HCT116 (cell line): ENCODE measurements around the gene TRPC1. TPM values are rescaled to one million over a fixed set of nuclear protein-coding genes. Genes with fewer than 3 reads are reported as not detected.

Experiments
- ATAC-seq: fragments of 200-7000 bp; cut with Tn5 transposase; 2 replicates; pipeline ENCODE4 v1.9.1; 2020; ENCODE audit warnings: mild to moderate bottlenecking, moderate library complexity
- BruUV-seq: library from RNA; stranded (reverse); fragments of 400-500 nt; replicated peaks from 2 replicates; lab custom pipeline; 2021; lab: Mats Ljungman, UMichigan
- CTCF ChIA-PET: fragments of 300-600 bp; sonication (Branson Sonifier 250); formaldehyde crosslinking; loops from one replicate; lab custom pipeline; 2021; ENCODE audit warnings: antibody characterized with exemption; lab: Charles Lee
- POLR2A ChIA-PET: fragments of 300-600, 350-600 bp; sonication (Branson Sonifier 250); formaldehyde crosslinking; loops from one replicate; lab custom pipeline; 2021; ENCODE audit warnings: antibody characterized with exemption; lab: Charles Lee
- RAD21 ChIA-PET, 2 experiments: fragments of 300-600 bp; sonication (Branson Sonifier 250); formaldehyde crosslinking; loops; one replicate each; lab custom pipeline; 2023; ENCODE audit warnings: low total read pairs in 2 of 2; ENCODE audit not compliant: uncharacterized antibody in 2 of 2, unreplicated experiment in 2 of 2, low non-redundant PET in 1 of 2; lab: Charles Lee
- DNase-seq: peaks from one replicate; pipeline ENCODE4 v3.0.0-alpha.2; 2010; ENCODE audit warnings: low read depth, low spot score
- H2AFZ ChIP-seq: fragments of 200-600 bp; shearing (Covaris generic), sonication (generic); 2 replicates; pipeline ENCODE4 v1.6.1; 2017; ENCODE audit warnings: low read depth, mixed run types, mixed read lengths, antibody characterized with exemption, low read length; ENCODE audit not compliant: poor library complexity, severe bottlenecking
- H3K27ac ChIP-seq: 2 replicates; pipeline ENCODE4 v1.5.1; 2012; ENCODE audit warnings: low read depth, low read length
- H3K27me3 ChIP-seq: fragments of 200-600 bp; sonication (generic); 2 replicates; pipeline ENCODE4 v1.6.1; 2016; ENCODE audit warnings: mixed run types, low read length, mixed read lengths; ENCODE audit not compliant: insufficient read depth
- H3K36me3 ChIP-seq, 2 experiments: fragments of 200-500 bp in 1 of 2; fragments of 200-600 bp in 1 of 2; sonication (Bioruptor generic) in 1 of 2; sonication (generic) in 1 of 2; 2 replicates each; pipeline versions ENCODE4 v1.5.1 to v1.6.1; 2014 to 2016; ENCODE audit warnings: low read length in 2 of 2, inconsistent platforms in 1 of 2, mixed read lengths in 1 of 2, mixed run types in 1 of 2; ENCODE audit not compliant: insufficient read depth in 2 of 2, control insufficient read depth in 1 of 2
- H3K4me1 ChIP-seq, 2 experiments: fragments of 200-600 bp in 1 of 2; sonication (generic) in 1 of 2; 2 replicates each; pipeline versions ENCODE4 v1.5.1 to v1.6.1; 2012 to 2017; ENCODE audit warnings: low read length in 2 of 2, inconsistent platforms in 1 of 2, mild to moderate bottlenecking in 1 of 2, mixed read lengths in 1 of 2, mixed run types in 1 of 2, moderate library complexity in 1 of 2; ENCODE audit not compliant: insufficient read depth in 2 of 2, control insufficient read depth in 1 of 2
- H3K4me2 ChIP-seq: fragments of 200-600 bp; sonication (generic); 2 replicates; pipeline ENCODE4 v1.6.1; 2017; ENCODE audit warnings: mixed run types, low read length, mixed read lengths
- H3K4me3 ChIP-seq, 2 experiments: fragments of 200-600 bp in 1 of 2; sonication (generic) in 1 of 2; replicated peaks in 1 of 2; 2 replicates each; pipeline ENCODE4 v1.5.1; 2011 to 2016; ENCODE audit warnings: low read length in 2 of 2, control low read depth in 1 of 2, low read depth in 1 of 2, mild to moderate bottlenecking in 1 of 2, mixed read lengths in 1 of 2, mixed run types in 1 of 2
- H3K79me2 ChIP-seq: fragments of 200-600 bp; sonication (generic); 2 replicates; pipeline ENCODE4 v1.6.1; 2017; ENCODE audit warnings: mild to moderate bottlenecking, mixed run types, low read length, moderate library complexity, mixed read lengths; ENCODE audit not compliant: insufficient read depth
- H3K9ac ChIP-seq: fragments of 200-600 bp; sonication (generic); 2 replicates; pipeline ENCODE4 v1.6.1; 2016; ENCODE audit warnings: low read length, mixed read lengths
- H3K9me2 ChIP-seq: fragments of 200-600 bp; sonication (generic), shearing (Covaris generic); 2 replicates; pipeline ENCODE4 v1.6.1; 2017; ENCODE audit warnings: mixed run types, mild to moderate bottlenecking, moderate library complexity; ENCODE audit not compliant: insufficient read depth
- H3K9me3 ChIP-seq, 2 experiments: fragments of 200-500 bp in 1 of 2; fragments of 200-600 bp in 1 of 2; sonication (Bioruptor generic) in 1 of 2; sonication (generic) in 1 of 2; 2 replicates each; pipeline ENCODE4 v1.6.1; 2014 to 2017; ENCODE audit warnings: low read length in 2 of 2, mixed read lengths in 2 of 2, inconsistent platforms in 1 of 2, low read depth in 1 of 2, mild to moderate bottlenecking in 1 of 2, mixed run types in 1 of 2, moderate library complexity in 1 of 2; ENCODE audit not compliant: control insufficient read depth in 1 of 2, insufficient read depth in 1 of 2
- H4K20me1 ChIP-seq: fragments of 200-600 bp; sonication (generic), shearing (Covaris generic); 2 replicates; pipeline ENCODE4 v1.6.1; 2017; ENCODE audit warnings: mixed run types, mild to moderate bottlenecking, moderate library complexity; ENCODE audit not compliant: insufficient read depth
- CEBPB ChIP-seq: IDR thresholded peaks from 2 replicates; pipeline ENCODE4 v1.6.1; 2012; ENCODE audit warnings: low read depth
- ELF1 ChIP-seq: IDR thresholded peaks from 2 replicates; pipeline ENCODE4 v1.6.1; 2012; ENCODE audit warnings: low read depth, borderline replicate concordance
- EZH2phosphoT487 ChIP-seq: fragments of 200-600 bp; IDR thresholded peaks from 2 replicates; pipeline ENCODE4 v1.6.1; 2018; ENCODE audit warnings: antibody characterized with exemption, borderline replicate concordance
- POLR2AphosphoS5 ChIP-seq: IDR thresholded peaks from 2 replicates; pipeline ENCODE4 v1.6.1; 2011; ENCODE audit warnings: mild to moderate bottlenecking, low read depth, low read length, moderate library complexity
- RAD21 ChIP-seq: IDR thresholded peaks from 2 replicates; pipeline ENCODE4 v1.6.1; 2012; ENCODE audit warnings: low read depth, mild to moderate bottlenecking
- SIN3A ChIP-seq: IDR thresholded peaks from 2 replicates; pipeline ENCODE4 v1.6.1; 2012; ENCODE audit warnings: low read depth
- SP1 ChIP-seq: IDR thresholded peaks from 2 replicates; pipeline ENCODE4 v1.6.1; 2012; ENCODE audit warnings: low read depth
- YY1 ChIP-seq: IDR thresholded peaks from 2 replicates; pipeline ENCODE4 v1.6.1; 2011; ENCODE audit warnings: low read length, low read depth, moderate library complexity, mild to moderate bottlenecking; ENCODE audit not compliant: insufficient replicate concordance; ENCODE audit errors: extremely low read depth
- ZNF274 ChIP-seq: fragments of 200-500 bp; sonication (Bioruptor generic); IDR thresholded peaks from 2 replicates; pipeline ENCODE4 v1.6.1; 2014; ENCODE audit warnings: mild to moderate bottlenecking, low read depth, low read length, inconsistent platforms
- intact Hi-C: fragments of 100-400 bp; cut with micrococcal nuclease; formaldehyde crosslinking; loops from 2 replicates; pipeline ENCODE4 v1.10.0; 2022
- total RNA-seq: library from RNA; stranded (reverse); gene quantifications from one replicate; pipeline ENCODE4 v1.2.1, GENCODE V29; 2021; ENCODE audit not compliant: unreplicated experiment
- TF ChIP-seq, protein P1 (sequence below): IDR thresholded peaks from 2 replicates; pipeline ENCODE4 v1.6.1; 2012
- TF ChIP-seq, protein P2 (sequence below): IDR thresholded peaks from 2 replicates; pipeline ENCODE4 v1.6.1; 2012

Gene TRPC1
- total RNA-seq, 1 experiment from 2014 or later, result 6.1 TPM

DNA sequence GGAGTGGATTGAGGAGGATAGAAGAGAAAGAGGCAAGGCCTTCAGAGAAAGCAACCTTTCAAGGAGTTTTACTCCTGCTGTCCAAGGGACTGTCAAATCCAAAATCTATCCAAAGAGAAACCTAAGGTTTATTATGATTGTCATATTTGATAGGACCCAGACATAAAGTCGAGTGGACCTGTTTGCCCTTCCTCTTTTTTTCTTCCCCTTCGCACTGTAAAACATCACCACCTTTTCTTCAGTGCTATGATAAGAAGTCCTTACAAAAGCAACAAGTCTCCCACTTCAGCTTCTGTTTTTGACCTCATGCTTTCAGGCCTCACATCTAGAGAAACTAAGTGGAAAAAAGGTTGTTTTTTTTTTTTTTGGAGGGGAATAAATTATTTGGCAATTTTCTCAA, 73.0 kb downstream of the TRPC1 start:
- Histone ChIP-seq H3K4me2 (no peak overlapping the region), H3K4me3 (no peak overlapping the region), H2AFZ (no peak overlapping the region), H3K9ac (no peak overlapping the region), H3K36me3 (no peaks in the 10 kb centered on the region), H3K79me2 (no peaks in the 10 kb centered on the region), H3K27ac (no peak overlapping the region), H3K4me1 (no peaks in the 10 kb centered on the region), H3K9me3 (no peaks in the 10 kb centered on the region), H3K9me2 (no peaks in the 10 kb centered on the region), H3K27me3 (no peaks in the 10 kb centered on the region), H4K20me1 (no peaks in the 10 kb centered on the region)
- no peak for ATAC-seq
- DNase-seq, result no peak
- POLR2A ChIA-PET, result no interaction called here
- TF ChIP-seq SP1, result no peak
- TF ChIP-seq YY1, result no peak
- TF ChIP-seq ZNF274, result no peak
- TF ChIP-seq EZH2phosphoT487, result no peak
- BruUV-seq, result no TSS peak
- CTCF ChIA-PET, result no interaction called here
- RAD21 ChIA-PET, result no interaction called here
- intact Hi-C loops, result no loop called here

DNA sequence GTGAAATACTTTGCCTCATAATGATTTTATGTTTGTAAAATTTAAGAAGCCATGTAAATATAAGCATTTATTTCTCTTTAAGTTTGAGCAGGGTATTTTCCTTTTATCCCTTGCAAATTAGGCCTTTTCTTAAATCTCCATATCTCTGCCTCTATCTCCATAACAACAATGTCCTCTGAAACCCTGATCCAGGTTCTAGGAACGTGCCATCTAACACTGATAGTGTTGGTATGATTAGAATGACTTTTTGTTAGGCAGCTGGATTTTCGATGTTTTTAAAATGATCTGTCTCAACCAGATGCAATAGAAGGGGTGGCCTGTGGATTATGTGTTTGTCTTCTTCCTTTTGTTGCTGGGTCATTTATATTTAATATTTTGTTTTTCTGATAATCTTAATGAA, 77.9 kb downstream of the TRPC1 start:
- TF ChIP-seq YY1 (no peak), CEBPB (no peak), RAD21 (no peak), ELF1 (no peak), SIN3A (no peak), POLR2AphosphoS5 (no peak)
- TF ChIP-seq, protein P1, sequence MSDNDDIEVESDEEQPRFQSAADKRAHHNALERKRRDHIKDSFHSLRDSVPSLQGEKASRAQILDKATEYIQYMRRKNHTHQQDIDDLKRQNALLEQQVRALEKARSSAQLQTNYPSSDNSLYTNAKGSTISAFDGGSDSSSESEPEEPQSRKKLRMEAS, result no peak
- TF ChIP-seq, protein P2, sequence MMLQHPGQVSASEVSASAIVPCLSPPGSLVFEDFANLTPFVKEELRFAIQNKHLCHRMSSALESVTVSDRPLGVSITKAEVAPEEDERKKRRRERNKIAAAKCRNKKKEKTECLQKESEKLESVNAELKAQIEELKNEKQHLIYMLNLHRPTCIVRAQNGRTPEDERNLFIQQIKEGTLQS, result no peak
- TF ChIP-seq, all 23 proteins: peak for 0
- Histone ChIP-seq H4K20me1 (no peaks in the 10 kb centered on the region), H3K9me3 (no peaks in the 10 kb centered on the region), H2AFZ (no peak overlapping the region), H3K4me3 (no peak overlapping the region), H3K27ac (no peak overlapping the region), H3K36me3 (no peaks in the 10 kb centered on the region), H3K4me1 (no peaks in the 10 kb centered on the region), H3K4me2 (no peak overlapping the region), H3K79me2 (no peaks in the 10 kb centered on the region), H3K9me2 (no peaks in the 10 kb centered on the region), H3K27me3 (no peaks in the 10 kb centered on the region), H3K9ac (no peak overlapping the region)
- intact Hi-C loops, result no loop called here
- no peak for ATAC-seq
- BruUV-seq, result no TSS peak
- POLR2A ChIA-PET, result no interaction called here
- RAD21 ChIA-PET, result no interaction called here
- DNase-seq, result no peak
- CTCF ChIA-PET, result no interaction called here
